ENCODE measurements around the gene ACP1.
A peak's percentile ranks its signal among the peaks of the same experiment; 100 is the strongest.

ACP1 gene

GRCh38 chr2:256094-256493 is 8.7 kb upstream of the ACP1 start:
- no peak for DNase-seq

GRCh38 chr2:257429-257828 is 7.3 kb upstream of the ACP1 start:
- DNase-seq = no peak

GRCh38 chr2:257842-258241 is 6.9 kb upstream of the ACP1 start:
- no peak for DNase-seq

GRCh38 chr2:258933-259332 is 5.8 kb upstream of the ACP1 start:
- DNase-seq = no peak

DNA sequence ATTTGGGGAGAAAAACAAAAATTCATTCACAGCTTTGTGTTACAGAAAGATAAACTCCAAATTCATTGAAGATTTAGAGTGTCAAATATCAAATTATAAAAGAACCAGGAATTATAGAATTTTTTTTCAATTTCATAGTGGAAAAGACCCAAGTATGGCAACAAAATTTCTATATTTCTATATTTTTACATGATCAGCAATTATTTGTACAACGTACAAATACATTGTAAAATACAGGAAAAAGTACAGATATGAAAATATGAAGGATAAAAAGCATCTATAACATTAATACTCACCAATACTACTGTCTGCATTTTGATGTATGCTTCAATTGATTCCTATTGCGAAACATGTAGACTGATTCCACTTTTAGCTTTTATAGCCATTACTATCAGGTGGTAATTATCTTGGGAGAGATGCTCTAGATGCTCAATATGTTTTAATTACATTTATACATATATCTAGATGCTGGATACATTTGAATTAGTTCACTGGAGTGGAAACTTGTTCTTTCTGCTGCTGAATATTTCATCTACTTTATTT is 4.9 kb upstream of the ACP1 start:
- DNase-seq = no peak

DNA sequence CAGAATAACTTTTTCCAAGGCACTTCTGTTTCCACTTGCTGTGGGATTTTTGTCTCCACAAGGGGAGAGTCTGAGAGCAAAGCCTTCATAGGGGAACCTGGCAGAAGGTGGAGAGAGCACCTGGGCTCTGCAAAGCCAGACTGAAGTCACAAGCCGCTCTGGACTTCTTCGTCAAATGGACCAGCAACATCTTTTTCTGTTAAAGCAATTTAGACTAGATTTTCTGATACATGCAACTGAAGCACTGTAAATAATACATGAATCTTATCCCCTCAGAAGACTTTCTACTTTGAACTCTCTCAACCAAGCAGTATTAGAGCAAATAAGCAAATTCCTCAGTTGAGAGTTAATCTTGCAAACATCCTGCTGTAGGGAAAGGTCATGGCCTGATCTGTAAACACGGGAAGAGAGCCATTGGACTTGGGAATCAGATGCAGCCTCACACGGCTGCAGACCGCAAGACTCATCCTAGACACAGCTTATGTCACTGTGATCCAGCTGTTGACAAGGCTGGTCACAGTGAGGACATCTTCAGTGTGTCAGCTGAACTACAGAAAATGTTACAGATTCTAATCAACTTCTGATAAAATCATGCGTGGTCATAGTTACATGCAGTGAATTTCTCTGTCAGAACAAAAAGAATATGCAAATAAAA is 4.1 kb upstream of the ACP1 start:
- DNase-seq = no peak

DNA sequence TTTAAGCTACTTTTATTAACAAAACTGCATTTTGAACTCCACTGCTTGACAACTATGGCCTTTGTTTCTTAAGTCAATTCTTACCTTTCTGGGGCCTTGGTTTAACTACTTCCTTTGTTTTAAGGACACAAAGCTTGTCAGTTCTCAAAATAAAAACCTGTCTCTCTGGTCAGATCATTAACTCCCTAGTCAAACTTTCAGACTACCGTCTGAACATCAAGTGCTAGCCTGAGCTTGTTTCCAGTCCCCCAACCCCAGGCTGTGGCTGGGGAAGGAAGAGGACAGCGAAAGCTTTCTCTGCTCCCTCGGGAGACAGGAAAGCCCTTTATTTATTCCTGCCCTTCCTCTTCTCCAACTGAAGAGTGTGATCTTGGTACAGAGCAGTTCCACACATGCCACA is 2.6 kb upstream of the ACP1 start:
- DNase-seq = peak in 1 of 2 experiments; percentile 3

DNA sequence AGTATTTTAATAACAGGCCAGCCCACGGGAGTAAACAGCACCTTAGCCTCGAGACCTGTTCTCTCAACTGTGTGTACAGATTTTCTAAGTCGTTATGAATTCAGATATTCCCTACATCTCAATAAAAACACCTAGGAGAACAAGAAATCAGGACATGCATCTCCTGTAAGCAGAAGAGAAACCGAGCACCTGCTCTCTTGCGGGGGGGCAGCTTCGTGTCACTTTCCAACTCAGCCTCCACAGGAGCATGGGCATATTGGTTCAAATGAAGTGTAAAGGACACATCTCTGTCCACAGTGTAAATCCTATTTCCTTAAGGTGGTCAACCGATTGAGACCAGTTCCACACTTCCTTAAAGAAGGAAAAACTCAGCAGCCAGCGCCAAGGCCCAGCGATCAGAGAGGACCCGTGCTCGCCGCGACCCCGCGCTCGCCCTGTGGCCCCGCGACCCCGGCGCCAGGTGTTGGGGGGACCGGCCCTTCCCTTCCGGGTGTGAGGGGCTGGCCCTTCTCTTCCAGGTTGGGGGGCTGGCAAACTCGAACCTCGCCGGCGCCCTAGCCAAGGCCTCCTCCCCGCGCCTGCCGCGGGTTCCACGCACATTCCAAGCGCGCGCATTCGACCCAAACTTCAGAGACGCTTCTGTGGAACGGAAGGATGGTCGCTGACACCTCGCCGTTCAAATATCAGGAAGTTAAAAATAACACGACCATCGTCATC is 1.6 kb upstream of the ACP1 start:
- DNase-seq = no peak

- peak; percentile 42 to 72 for DNase-seq
Observed at GRCh38 chr2:263774-264492, 814 bp upstream of the ACP1 start, which contains the start of gene SH3YL1. SH3YL1 (minus strand) TSS chr2:264032; CDS start chr2:263984, 48 bp downstream.

DNA sequence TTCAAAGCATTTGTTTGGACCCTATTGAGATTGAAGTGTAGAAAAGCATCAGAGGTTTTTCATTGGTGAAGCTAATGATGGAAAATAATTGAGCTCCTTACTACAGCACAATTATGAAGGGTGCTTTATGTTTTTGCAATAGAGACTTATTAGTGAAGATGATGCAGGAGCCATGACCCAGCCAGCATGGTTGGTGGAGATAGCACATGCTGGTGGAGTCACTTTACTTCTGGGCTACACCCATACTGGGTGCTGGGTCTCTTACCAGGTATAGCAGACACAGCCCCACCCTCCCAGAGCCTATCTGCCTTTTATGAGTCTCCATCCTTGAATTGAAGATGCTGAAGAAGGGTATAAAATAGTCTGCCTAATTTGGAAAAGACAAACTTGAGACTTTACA is 3.6 kb downstream of the ACP1 start:
- DNase-seq = no peak

DNA sequence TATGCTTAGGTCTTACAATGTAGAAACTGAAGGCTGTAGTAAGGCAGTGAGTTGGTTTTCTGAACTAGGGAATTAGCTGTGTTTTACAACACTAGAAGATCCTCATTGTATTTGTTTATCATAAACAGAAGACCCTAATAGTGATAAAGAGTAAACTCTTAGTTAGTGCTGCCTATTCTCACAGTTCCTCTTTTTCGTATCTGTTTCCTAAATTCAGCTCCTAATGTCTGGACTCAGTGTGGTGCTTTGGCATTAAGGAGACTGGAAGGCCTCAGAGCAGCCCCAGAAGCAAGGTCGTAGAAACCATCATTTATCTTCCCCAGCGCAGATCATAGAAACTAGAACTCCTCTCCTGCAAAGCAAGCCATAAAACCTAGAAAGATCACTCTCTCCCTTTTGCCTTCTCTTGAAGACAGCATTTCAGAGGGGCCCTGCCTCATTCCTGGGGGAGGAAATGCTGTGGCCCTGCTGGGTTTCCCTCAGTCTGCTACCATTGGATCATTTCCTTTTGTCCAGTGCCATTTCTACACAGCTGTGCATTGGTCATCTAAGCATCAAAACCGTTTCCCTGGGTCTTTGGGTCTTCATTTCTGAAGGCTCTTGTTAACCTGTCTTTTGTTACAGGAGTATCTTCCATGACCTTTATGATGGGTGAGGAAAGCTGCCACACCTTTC is 4.7 kb downstream of the ACP1 start:
- no peak for DNase-seq

GRCh38 chr2:270861-271260 is 6.1 kb downstream of the ACP1 start:
- no peak for DNase-seq

DNA sequence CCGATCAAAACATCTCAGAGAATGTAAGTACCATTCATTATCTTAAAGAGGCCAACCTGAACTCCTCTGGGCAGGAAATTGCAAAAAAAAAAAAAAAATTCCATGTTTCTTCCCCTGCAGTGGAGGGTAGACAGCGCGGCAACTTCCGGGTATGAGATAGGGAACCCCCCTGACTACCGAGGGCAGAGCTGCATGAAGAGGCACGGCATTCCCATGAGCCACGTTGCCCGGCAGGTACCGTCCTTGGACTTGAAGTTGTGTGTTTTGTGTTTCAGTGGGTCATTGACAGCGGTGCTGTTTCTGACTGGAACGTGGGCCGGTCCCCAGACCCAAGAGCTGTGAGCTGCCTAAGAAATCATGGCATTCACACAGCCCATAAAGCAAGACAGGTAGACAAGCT is 7.2 kb downstream of the ACP1 start:
- DNase-seq = no peak

DNA sequence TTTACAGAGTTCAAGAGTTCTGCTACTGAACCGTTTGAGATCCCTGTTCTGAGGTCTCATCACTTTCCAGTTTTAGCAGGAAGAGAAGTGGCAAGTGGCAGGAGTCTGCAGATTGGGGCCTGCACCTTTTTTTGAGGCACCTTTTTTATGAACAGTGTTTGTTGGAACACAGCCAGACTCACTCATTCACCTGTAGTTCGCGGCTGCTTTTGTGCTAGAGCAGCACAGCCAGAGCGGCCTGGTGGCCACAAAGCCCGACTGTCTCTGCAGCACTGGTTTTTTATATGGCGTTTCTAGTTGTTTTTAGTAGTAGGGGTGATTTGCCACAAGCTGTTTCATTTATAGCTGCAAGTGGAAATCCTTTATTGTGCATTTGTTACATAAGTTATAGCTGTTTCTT is 8.6 kb downstream of the ACP1 start:
- no peak for DNase-seq

DNA sequence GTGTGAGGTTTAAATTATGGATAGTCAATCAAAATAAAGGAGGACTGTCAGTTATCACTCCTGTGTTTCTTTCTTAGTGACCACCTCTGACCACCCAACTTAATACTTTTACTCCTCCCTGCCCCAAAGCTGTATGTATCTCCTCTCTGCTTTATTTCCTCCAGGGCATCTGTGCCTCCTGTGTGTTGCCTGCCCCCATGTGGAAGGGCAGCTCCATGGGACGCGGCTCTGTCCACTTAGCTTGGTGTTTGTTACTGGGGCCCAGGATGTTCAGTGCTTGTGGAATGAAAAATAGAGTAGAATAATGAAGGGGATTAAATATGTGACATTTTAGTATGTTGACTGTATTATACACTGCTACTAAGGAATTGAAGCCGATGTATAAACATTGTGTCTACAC is 9.8 kb downstream of the ACP1 start:
- DNase-seq = no peak

DNA sequence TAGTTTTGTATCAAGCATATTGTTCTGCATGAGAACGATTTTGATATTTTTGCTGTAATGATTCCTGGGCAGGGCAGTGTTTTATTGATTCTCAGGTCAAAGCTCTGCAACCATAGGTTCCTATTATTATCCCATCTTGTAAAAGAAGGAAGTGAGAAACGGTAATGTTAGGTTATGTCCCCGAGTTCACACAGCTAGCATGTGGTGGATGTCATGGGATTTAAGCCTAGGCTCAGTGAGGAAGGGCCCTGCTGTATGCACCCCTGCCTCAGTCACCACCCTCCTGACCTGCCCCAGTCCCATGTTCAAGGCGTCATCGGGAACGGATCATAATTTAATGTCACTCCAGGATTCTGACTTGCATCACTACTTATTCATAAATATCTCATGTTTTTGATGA is 10.7 kb downstream of the ACP1 start:
- no peak for DNase-seq

DNA sequence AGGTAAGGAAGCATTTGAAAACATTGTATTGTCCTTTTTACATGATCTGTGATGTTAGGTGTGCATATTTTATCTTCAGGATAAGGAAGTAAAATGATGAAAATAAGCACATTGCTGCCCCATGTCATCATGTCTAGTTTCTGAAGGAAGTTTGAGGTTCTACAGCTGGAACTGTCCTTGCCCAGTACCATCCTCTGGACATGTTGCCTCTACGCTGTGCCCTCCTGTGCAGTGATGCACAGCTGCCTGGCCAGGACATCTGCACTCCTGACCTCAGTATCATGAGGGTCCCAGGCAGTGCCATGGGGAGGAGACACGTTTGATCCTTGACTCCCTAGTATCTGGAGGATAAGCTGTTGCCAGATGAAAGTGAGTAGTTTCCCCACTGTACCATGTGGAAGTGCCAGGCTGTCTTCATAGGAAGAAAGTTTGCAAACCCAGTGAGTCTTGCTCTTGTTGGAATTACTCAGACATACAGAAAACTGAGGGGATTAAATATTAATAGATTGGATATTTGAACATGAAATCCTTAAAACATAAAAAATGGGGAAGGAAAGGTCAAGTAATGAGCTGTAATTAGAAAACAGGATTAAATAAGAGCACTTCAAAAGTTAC is 13.7 kb downstream of the ACP1 start:
- DNase-seq = no peak

- no peak for DNase-seq
Observed at GRCh38 chr2:278927-279320, 14.2 kb downstream of the ACP1 start.

DNA sequence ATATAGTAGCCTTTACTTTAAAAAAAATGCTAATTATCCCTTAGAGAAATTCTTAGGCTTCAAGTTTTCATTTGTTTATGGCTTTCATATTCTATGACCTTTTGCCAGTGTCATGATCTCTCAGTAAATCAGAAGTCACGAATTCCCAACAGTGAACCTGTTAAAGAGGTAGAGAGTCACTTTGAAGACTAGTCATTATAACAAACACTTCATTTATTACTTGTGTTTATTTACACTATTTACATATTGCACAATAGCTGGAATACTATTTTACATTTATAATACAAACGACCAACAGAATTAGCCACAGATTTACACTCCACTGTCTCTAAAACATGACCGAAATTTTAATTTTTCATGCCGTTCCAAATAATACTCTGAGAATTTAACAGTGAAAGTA is 14.6 kb downstream of the ACP1 start:
- no peak for DNase-seq

- no peak for DNase-seq
Observed at GRCh38 chr2:279956-280649, 15.4 kb downstream of the ACP1 start.

DNA sequence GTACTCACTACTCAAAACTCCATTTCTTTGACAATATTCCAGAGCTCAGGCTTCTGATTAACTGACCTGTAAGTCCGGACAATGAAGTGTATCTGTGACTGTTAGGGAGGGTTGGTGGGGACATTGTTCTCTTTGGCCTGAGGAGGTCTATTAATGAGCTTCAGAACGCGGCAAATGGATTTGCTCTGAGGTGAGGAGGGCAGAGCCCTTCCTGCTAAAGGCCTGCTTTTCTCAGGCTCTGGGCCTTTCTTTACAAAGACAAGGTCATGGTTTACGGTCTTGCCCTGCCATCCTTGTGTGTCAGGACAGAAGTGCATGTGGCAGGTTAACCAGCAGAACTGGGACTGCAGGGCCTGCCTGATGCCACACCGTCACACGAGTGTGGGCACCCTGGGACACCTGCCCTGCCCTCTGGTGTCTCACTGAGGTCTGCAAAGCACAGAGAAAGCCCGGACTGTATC is 15.9 kb downstream of the ACP1 start:
- DNase-seq = no peak

DNA sequence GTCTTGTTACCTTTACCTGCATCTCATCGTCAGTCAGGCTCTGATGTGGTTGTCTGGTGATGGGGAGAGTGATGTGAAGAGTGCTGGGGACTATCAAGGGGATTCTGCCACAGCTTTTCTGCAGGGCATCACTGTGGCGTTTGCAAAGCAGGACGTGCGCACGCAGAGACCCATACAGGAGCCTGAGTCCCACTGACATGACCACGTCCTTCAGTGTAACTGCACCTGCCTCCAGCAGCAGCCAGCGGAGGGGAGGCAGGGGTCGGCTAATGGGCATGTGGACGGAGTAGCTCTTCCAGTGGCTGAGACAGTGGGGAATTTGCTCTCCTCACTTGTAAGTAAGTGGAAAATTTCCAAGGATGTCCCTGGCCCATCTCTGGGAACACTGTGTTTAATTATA is 16.6 kb downstream of the ACP1 start:
- DNase-seq = no peak
